IMR-90 (cell line): ENCODE measurements around the gene FAIM2.

ENCODE experiments used
- BHLHE40 ChIP-seq: fragments of 150-350 bp; IDR thresholded peaks from 2 replicates; pipeline ENCODE4 v1.6.1; 2016; ENCODE audit warnings: mild to moderate bottlenecking, low read depth, low read length
- CEBPB ChIP-seq: IDR thresholded peaks from 2 replicates; pipeline ENCODE4 v1.6.1; 2012; ENCODE audit warnings: low read depth, low read length, improper control_type of control experiment
- CTCF ChIP-seq: conservative IDR thresholded peaks from 2 replicates; pipeline ENCODE4 v1.5.1; 2012; ENCODE audit warnings: mild to moderate bottlenecking, low read depth, low read length, improper control_type of control experiment
- MAZ ChIP-seq: IDR thresholded peaks from 2 replicates; pipeline ENCODE4 v1.6.1; 2012; ENCODE audit warnings: low read depth, mild to moderate bottlenecking, low read length, improper control_type of control experiment, moderate library complexity, borderline replicate concordance
- POLR2A ChIP-seq: IDR thresholded peaks from 2 replicates; pipeline ENCODE4 v1.6.1; 2012; ENCODE audit warnings: mild to moderate bottlenecking, low read depth, low read length
- RFX5 ChIP-seq: IDR thresholded peaks from 2 replicates; pipeline ENCODE4 v1.8.0; 2012; ENCODE audit warnings: low read depth, mild to moderate bottlenecking, low read length, moderate library complexity

- TF ChIP-seq CTCF (no peak), RFX5 (no peak), POLR2A (no peak), BHLHE40 (no peak), CEBPB (no peak), MAZ (no peak)
Observed at GRCh38 chr12:49902399-49903350, 1.0 kb downstream of the FAIM2 start.
